Measurements from ENCODE around the gene CASP2. TPM values are rescaled to one million over a fixed set of nuclear protein-coding genes. Genes with fewer than 3 reads are reported as not detected.

The CASP2 gene
- polyA plus RNA-seq, 1 donor (not counting 4 experiments of a cell fraction or from before 2014, with no cell fraction given) = 12.8 TPM

DNA sequence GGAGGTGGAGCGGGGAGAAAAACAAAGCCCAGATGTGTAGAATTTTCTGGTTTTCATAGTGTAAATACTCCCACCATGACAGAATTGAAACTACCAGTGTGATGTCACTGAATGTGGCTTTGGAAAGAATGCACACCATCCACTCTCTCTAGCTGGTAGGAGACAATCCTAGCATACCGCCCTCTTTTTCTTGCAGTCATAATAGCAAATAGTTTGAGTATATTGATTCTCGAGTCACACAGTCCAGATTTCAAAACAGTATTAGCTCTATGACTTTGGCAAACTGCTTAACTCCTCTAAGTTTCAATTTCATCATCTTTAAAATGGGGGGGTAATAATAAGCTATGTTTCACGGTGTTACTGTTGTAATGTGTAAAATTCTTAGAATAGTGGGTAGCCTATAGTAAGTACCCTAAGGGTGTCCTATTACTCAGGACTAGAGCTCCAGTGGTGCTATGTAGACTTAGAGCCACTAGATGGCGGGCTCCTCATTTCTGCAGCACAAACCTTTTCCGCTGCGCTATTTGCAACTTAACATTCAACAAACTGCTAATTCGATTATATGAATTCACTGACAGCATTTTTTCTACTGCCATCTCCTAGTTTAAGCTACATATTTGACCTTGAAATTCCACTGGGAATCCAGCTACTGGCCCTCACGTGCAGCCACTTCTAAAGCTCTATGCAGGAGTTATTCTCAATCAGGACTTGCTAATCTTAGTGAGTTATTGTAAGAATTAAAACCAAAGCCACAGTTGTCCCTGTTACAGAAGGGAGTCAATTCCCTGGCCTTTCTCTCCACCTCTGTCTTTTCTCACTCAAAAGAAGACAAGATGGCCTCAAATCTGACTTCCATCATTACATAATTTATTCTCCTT is 47.6 kb upstream of the CASP2 start:
- no peaks in the 10 kb centered on the region for H4K20me1 ChIP-seq (ENCODE audit: control insufficient read depth, extremely low read depth, insufficient read depth, low read length)
- no peak overlapping the region for H2AFZ ChIP-seq (ENCODE audit: control insufficient read depth, low read length)
- no peak overlapping the region for H3K4me2 ChIP-seq (ENCODE audit: control insufficient read depth, extremely low read depth, insufficient read depth, low read depth, low read length)
- DNase-seq (ENCODE audit: low read depth, low spot score) (no peak), FAIRE-seq (peak; percentile 76)
- H3K27ac ChIP-seq (ENCODE audit: control insufficient read depth, insufficient read depth, low read length) = no peak overlapping the region
- H3K9ac ChIP-seq (ENCODE audit: control insufficient read depth, extremely low read depth, insufficient read depth, low read length) = no peak overlapping the region
- no peaks in the 10 kb centered on the region for H3K9me1 ChIP-seq (ENCODE audit: control insufficient read depth, extremely low read depth, insufficient read depth, low read length)
- no peaks in the 10 kb centered on the region for H3K27me3 ChIP-seq (ENCODE audit: control insufficient read depth, extremely low read depth, insufficient read depth, low read length)
- H3K4me3 ChIP-seq (ENCODE audit: control insufficient read depth in 2 of 3, extremely low read depth in 1 of 3, insufficient read depth in 2 of 3, low read depth in 1 of 3, low read length in 3 of 3) = no peak overlapping the region
- no peaks in the 10 kb centered on the region for H3K9me3 ChIP-seq (ENCODE audit: control insufficient read depth, low read depth, low read length)
- no peak for TF ChIP-seq EZH2 (IDR thresholded peaks at IDR 0.05; ENCODE audit: low read length)
- TF ChIP-seq, protein P1, sequence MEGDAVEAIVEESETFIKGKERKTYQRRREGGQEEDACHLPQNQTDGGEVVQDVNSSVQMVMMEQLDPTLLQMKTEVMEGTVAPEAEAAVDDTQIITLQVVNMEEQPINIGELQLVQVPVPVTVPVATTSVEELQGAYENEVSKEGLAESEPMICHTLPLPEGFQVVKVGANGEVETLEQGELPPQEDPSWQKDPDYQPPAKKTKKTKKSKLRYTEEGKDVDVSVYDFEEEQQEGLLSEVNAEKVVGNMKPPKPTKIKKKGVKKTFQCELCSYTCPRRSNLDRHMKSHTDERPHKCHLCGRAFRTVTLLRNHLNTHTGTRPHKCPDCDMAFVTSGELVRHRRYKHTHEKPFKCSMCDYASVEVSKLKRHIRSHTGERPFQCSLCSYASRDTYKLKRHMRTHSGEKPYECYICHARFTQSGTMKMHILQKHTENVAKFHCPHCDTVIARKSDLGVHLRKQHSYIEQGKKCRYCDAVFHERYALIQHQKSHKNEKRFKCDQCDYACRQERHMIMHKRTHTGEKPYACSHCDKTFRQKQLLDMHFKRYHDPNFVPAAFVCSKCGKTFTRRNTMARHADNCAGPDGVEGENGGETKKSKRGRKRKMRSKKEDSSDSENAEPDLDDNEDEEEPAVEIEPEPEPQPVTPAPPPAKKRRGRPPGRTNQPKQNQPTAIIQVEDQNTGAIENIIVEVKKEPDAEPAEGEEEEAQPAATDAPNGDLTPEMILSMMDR (optimal IDR thresholded peaks at IDR 0.05 in 1 of 3, IDR thresholded peaks at IDR 0.05 in 1 of 3, conservative IDR thresholded peaks at IDR 0.05 in 1 of 3; ENCODE audit: extremely low read depth in 1 of 3, insufficient read depth in 2 of 3, low read length in 3 of 3) = peak; percentile 76 to 82 (median 78)
- dilution Hi-C loops (cut with MboI; ENCODE audit: extremely low pct_ligation_motif_present, low sequenced_read_pairs) = no loop called here
- H3K36me3 ChIP-seq (ENCODE audit: control insufficient read depth in 2 of 2, extremely low read depth in 1 of 2, insufficient read depth in 2 of 2, low read length in 2 of 2) = no peaks in the 10 kb centered on the region
- H3K4me1 ChIP-seq (ENCODE audit: control insufficient read depth, extremely low read depth, insufficient read depth, low read length) = peaks cover 5% of the 10 kb centered on the region
- H3K79me2 ChIP-seq (ENCODE audit: control insufficient read depth, insufficient read depth, low read length) = no peaks in the 10 kb centered on the region

DNA sequence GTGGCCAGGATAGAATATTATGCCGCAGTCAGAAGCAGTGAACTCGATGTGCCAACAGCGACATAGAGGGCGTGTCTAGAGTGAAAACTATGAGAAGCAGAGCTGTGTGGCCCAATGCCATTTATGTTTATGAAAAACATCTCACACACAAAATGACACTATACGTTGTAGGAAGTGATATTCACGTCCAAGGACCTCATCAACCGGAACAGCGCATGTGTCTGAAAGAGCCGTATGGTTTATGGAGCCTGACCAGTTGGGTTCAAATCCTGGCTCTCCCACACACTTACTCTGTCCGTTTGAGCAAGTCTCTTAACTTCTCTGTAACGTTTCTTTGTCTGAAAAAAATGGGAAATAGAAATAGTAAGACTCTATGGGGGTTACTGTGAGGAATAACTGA is 45.8 kb upstream of the CASP2 start:
- Histone ChIP-seq H3K9ac (ENCODE audit: control insufficient read depth, extremely low read depth, insufficient read depth, low read length) (no peak overlapping the region), H3K9me3 (ENCODE audit: control insufficient read depth, low read depth, low read length) (no peaks in the 10 kb centered on the region), H3K9me1 (ENCODE audit: control insufficient read depth, extremely low read depth, insufficient read depth, low read length) (no peaks in the 10 kb centered on the region), H2AFZ (ENCODE audit: control insufficient read depth, low read length) (no peak overlapping the region), H3K79me2 (ENCODE audit: control insufficient read depth, insufficient read depth, low read length) (no peaks in the 10 kb centered on the region), H4K20me1 (ENCODE audit: control insufficient read depth, extremely low read depth, insufficient read depth, low read length) (no peaks in the 10 kb centered on the region), H3K27me3 (ENCODE audit: control insufficient read depth, extremely low read depth, insufficient read depth, low read length) (no peaks in the 10 kb centered on the region), H3K27ac (ENCODE audit: control insufficient read depth, insufficient read depth, low read length) (no peak overlapping the region), H3K4me2 (ENCODE audit: control insufficient read depth, extremely low read depth, insufficient read depth, low read depth, low read length) (no peak overlapping the region), H3K4me1 (ENCODE audit: control insufficient read depth, extremely low read depth, insufficient read depth, low read length) (peaks cover 7% of the 10 kb centered on the region), H3K36me3 (ENCODE audit: control insufficient read depth in 2 of 2, extremely low read depth in 1 of 2, insufficient read depth in 2 of 2, low read length in 2 of 2) (no peaks in the 10 kb centered on the region), H3K4me3 (ENCODE audit: control insufficient read depth in 2 of 3, extremely low read depth in 1 of 3, insufficient read depth in 2 of 3, low read depth in 1 of 3, low read length in 3 of 3) (no peak overlapping the region)
- dilution Hi-C loops (cut with MboI; ENCODE audit: extremely low pct_ligation_motif_present, low sequenced_read_pairs) = no loop called here
- FAIRE-seq = no peak
- DNase-seq (ENCODE audit: low read depth, low spot score) = no peak
- TF ChIP-seq, protein P1 (optimal IDR thresholded peaks at IDR 0.05 in 1 of 3, IDR thresholded peaks at IDR 0.05 in 1 of 3, conservative IDR thresholded peaks at IDR 0.05 in 1 of 3; ENCODE audit: extremely low read depth in 1 of 3, insufficient read depth in 2 of 3, low read length in 3 of 3) = no peak
- no peak for TF ChIP-seq EZH2 (IDR thresholded peaks at IDR 0.05; ENCODE audit: low read length)

Data from keratinocyte (primary cell).